KG1 (cell line): ENCODE measurements around the gene CDYL2.

Experiments
- DNase-seq: peaks from one replicate; lab custom pipeline; 2025; lab: John Stamatoyannopoulos, UW

CDYL2 gene

GRCh38 chr16:80620736-80621605, 183.4 kb downstream of the CDYL2 start:
- DNase-seq, result no peak

- DNase-seq, result no peak
These were observed 184.6 kb downstream of the CDYL2 start for GRCh38 chr16:80619824-80620223.

DNA sequence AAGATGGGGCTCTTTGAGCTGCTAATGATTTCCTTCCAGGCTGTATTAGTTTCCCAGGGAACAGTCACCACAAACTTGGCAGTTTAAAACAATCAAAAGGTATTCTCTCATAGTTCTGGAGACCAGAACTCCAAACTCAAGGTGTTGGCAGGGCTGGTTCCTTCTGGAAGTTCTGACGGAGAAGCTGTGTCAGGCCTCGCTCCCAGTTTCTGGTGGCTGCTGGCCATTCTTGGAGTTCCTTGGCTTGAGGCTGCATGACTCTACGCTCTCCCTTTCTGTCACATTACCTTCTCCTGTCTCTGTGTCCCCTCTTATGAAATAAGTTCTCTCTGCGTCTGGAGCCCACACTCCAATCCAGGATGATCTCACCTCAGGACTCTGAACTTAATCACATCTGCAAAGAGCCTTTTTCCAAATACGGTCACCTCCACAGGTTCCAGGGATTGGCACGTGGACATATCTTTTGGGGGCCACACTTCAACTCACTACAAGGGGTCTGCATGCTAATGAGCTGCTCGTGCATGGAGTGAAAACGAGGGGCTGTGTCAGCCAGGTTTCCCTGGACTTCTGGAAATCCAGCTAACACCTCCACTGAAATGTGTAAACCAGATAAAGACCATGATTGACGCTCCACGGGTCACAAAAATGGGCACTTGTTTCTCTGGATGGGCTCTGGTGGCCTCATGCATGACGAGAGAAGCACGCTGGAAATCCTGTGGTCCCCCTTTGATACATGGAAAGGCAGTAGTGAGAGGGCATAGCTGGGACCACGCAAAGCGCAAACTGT, 185.3 kb downstream of the CDYL2 start:
- DNase-seq, result no peak

GRCh38 chr16:80616362-80616761, 188.0 kb downstream of the CDYL2 start:
- DNase-seq, result no peak

- DNase-seq, result no peak
These were observed 188.7 kb downstream of the CDYL2 start for GRCh38 chr16:80615735-80616134.

DNA sequence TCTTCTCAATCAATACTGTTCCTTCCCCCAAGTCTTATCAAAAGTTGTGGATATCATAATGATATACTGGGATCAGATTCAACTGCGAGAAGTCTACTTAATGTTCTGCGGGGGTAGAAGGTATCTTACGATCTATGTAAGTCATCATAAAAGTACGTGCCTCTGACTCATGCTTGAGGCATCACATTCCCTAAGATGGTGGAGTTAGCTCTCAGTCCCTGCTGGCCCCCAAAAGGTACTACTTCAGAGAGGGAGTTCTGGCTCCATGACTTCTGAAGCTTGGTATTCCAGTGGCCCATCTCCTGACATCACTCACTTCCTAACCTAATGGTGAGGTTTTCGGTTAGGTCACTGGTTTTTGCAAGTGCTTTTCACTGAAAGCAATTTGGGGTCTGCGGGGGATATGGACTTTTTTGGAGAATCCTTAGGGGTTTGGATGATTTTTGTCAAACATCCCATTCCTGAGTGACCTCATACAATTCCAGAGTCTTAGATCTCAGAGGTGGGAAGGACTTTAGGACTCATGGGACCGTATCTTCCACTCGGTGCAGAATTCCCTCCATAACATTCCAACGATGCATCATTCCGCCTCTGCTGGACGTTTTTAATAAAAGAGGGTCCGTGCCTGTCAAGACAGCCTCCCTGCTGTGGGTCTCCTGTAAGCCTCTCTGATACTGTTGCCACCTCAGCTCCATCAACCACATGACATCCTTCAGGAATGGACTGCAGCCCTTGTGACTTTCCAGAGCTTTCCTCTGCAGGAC, 189.3 kb downstream of the CDYL2 start:
- DNase-seq, result no peak

- DNase-seq, result no peak
These were observed 191.9 kb downstream of the CDYL2 start for GRCh38 chr16:80612461-80613017.

DNA sequence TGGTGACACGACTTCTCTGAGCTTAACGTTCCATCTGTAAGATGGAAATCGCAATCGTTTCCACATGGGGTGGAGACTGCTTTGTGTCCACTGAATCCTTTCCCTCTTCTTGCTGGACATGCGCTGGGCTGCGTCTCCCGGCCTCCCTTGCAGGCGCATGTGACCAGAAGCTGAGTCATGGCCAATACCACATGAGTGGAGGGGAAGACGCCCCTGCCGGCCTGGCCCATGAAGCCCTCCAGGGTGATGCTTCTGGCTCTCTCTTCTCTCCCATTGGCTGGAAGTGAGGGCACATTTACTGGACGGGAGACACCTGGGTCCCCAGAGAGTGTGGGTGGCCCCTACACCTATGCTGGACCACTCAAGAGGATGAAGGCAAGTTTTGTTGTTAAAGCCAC, 192.5 kb downstream of the CDYL2 start:
- DNase-seq, result no peak

GRCh38 chr16:80611171-80611929, 193.0 kb downstream of the CDYL2 start:
- no peak for DNase-seq

GRCh38 chr16:80610481-80611156, 193.8 kb downstream of the CDYL2 start:
- no peak for DNase-seq

GRCh38 chr16:80608946-80609345, 195.5 kb downstream of the CDYL2 start:
- DNase-seq, result no peak

DNA sequence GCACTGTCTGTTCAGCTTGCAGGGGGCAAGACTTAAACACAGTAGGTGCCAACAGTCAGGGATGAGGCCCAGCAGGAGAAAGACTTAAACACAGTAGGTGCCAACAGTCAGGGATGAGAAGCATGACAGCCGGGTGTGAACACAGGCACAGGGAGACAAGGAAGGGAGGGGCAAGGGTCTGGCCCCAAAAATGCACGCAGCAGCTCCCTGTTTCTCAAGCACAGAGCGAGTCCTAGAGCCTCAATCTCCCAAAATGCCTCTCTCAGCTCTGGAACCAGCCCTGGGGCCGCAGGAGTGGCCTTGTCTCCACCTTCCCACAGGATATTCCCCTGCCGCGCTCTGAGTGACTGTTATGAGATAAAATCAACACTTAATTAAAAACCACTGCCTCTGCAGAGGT, 197.2 kb downstream of the CDYL2 start:
- no peak for DNase-seq

GRCh38 chr16:80606221-80606766, 198.1 kb downstream of the CDYL2 start:
- DNase-seq, result no peak

DNA sequence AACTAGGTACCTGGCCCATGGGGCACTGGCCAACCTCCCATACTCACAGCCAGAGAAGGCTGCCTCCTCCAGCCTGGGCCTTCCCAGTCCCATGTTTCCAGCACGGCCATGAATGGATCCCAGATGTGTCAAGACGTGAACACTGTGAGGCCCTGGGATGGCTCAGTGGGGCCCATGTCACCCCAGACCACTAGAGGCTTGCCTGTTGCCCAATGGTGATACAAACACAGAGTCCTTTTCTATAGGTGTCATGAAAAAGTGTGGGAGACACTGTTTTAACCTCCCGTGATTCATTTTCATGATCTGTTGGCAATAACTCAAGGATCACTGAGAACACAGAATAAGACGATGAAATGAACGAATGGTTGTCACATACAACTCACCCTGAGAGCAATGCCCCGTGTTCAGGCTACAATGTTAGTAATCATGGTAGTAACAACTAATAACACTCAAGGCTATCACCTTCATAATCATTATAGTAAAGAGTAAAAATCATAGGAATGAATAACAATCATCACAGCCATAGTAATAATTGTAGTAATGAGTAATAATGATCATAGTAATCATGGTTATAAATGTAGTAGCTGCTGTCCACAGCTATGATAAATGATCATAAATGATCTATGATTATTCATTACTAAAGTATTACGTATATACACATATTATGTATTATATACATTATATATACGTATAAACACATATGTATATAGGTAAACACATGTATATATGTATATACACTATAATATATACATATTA, 199.6 kb downstream of the CDYL2 start:
- DNase-seq, result no peak

DNA sequence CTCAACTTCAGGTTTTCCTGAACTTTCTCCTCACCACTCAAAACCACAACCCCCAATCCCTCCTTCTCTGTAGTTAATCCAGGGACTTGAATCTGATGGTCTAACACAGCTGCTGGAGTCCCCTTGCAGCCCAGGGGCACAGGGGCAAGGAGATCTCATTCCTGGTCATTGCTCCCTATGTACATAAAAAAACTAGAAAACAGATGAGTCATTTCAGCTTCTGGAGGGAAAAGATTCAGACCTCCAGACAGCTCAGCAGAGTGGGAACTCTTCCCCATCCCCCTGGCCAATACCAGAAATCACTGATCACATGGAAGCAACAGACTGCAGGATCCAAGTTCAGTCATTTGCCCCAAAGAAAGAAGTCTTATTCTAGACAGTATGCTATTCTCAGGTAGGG, 201.5 kb downstream of the CDYL2 start:
- no peak for DNase-seq

GRCh38 chr16:80601182-80601581, 203.2 kb downstream of the CDYL2 start:
- no peak for DNase-seq

GRCh38 chr16:80599466-80599865, 204.9 kb downstream of the CDYL2 start:
- DNase-seq, result no peak

- no peak for DNase-seq
These were observed 207.7 kb downstream of the CDYL2 start for GRCh38 chr16:80596507-80597207.

DNA sequence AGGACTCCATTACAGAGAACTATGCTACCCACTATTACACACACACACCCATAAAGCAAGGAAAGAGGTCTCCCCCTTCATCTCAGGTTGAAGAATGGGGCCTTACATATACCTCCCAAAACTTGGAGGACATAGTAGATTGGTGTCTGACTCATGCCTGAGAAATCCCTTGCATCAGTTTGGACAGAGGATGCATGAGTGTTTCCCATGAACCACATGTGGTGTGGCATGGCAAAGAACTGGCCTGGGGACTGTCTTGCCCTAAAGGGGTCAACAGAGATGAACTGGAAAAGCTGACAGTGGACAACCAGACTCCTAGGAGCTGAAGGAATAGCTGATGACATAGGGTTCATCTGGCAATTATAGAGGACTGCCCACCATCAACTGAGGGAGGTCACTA, 209.6 kb downstream of the CDYL2 start:
- no peak for DNase-seq
